Keratinocyte (primary cell): Measurements from ENCODE around the gene GALNT2.

ENCODE experiments used
- EZH2 ChIP-seq: IDR thresholded peaks from one replicate; pipeline ENCODE4 v1.6.1; 2012; ENCODE audit warnings: inconsistent platforms, mild to moderate bottlenecking, low read length, moderate library complexity
- TF ChIP-seq, protein P1 (sequence below), 3 experiments: IDR thresholded peaks in 1 of 3; conservative IDR thresholded peaks in 1 of 3; optimal IDR thresholded peaks in 1 of 3; 2 replicates in 2 of 3; 3 replicates in 1 of 3; pipeline versions ENCODE3 to v1.5.1; 2011; ENCODE audit warnings: low read length in 3 of 3, mild to moderate bottlenecking in 3 of 3, moderate library complexity in 2 of 3, control low read depth in 1 of 3, inconsistent platforms in 1 of 3; ENCODE audit not compliant: insufficient read depth in 2 of 3; ENCODE audit errors: extremely low read depth in 1 of 3

DNA sequence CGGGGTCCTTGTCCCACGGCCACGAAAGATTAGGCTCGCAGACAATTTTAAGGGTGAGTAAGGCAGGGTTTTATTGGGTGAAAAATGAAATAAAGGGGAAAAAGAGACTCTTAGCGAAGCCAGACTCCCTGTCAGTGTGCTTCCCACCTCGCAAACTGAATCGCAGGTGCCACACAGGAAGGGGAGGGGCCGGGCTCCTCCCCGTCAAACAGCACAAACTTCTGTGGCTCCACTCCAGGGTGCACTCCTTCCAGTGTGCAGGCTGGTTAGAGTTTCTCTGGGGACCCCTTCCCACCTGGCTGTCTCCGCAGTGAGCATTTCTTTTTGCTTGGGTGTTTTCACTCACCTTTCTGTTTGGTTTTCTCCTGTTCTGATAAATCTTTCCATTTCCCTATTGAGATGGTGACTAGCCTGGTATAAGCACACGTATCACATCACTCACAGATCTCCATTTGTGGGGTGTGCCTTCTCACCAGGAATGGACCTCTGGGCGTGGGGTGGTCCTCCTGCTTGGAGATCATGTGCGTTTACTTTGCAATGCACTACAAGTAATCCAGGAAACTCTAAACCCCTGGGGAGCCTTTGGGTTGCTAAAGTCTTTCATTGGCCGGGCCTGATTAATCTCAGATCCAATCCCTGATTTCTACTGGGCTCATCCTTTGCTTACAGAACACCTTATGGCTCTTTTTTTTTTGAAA is 37.6 kb upstream of the GALNT2 start:
- TF ChIP-seq, protein P1, sequence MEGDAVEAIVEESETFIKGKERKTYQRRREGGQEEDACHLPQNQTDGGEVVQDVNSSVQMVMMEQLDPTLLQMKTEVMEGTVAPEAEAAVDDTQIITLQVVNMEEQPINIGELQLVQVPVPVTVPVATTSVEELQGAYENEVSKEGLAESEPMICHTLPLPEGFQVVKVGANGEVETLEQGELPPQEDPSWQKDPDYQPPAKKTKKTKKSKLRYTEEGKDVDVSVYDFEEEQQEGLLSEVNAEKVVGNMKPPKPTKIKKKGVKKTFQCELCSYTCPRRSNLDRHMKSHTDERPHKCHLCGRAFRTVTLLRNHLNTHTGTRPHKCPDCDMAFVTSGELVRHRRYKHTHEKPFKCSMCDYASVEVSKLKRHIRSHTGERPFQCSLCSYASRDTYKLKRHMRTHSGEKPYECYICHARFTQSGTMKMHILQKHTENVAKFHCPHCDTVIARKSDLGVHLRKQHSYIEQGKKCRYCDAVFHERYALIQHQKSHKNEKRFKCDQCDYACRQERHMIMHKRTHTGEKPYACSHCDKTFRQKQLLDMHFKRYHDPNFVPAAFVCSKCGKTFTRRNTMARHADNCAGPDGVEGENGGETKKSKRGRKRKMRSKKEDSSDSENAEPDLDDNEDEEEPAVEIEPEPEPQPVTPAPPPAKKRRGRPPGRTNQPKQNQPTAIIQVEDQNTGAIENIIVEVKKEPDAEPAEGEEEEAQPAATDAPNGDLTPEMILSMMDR (optimal IDR thresholded peaks at IDR 0.05 in 1 of 3, IDR thresholded peaks at IDR 0.05 in 1 of 3, conservative IDR thresholded peaks at IDR 0.05 in 1 of 3; ENCODE audit: extremely low read depth in 1 of 3, insufficient read depth in 2 of 3, low read length in 3 of 3) = no peak
- TF ChIP-seq EZH2 = no peak
